NOMO-1 treated with DMSO at 0.1 percent for 48 hours (cell line): Measurements from ENCODE around the gene RAD51B.
"Not testable (repeated sequence)": the region's sequence is repeated elsewhere in the genome, so short reads cannot be mapped to it uniquely, and the experiment has no call there.

Experiments used
- DNase-seq: peaks from one replicate; lab custom pipeline; 2025; ENCODE audit not compliant: unreplicated experiment; lab: John Stamatoyannopoulos, UW

RAD51B gene

DNA sequence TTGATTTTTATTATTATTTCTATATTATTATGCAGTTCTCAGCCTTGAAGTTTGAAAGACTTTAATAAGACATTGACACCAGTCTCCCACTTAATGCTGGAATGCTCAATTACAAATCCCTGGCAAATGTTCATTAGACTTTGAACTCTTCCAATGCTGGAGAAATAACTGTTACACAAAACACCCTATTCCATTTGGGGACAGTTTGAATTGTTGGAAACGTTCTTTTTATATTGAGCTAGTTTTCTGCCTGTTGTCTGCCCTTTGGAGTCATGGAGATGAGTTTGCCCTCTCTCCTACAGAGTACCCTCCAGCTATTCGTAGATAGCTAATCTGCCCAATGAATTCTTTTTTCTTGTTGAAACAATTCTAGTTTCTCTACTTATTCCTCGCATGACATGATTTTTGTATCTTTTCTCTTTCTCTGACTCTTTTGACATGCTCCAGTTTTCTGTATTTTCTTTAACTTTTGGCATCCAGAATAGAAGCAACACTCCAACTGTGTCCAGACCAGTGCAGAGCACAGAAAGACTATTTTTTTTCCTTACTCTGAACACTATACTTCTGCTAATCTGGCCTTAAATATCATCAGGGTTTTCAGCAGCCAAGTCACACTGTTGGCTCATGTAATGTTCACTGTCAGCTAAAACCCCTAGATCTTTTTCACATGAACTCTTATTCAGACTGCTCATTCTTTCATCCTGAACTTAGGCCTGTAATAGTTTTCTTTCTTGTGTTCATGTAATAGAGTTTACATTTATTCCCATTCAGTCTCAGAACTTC is 379.3 kb downstream of the RAD51B start:
- DNase-seq: no peak

DNA sequence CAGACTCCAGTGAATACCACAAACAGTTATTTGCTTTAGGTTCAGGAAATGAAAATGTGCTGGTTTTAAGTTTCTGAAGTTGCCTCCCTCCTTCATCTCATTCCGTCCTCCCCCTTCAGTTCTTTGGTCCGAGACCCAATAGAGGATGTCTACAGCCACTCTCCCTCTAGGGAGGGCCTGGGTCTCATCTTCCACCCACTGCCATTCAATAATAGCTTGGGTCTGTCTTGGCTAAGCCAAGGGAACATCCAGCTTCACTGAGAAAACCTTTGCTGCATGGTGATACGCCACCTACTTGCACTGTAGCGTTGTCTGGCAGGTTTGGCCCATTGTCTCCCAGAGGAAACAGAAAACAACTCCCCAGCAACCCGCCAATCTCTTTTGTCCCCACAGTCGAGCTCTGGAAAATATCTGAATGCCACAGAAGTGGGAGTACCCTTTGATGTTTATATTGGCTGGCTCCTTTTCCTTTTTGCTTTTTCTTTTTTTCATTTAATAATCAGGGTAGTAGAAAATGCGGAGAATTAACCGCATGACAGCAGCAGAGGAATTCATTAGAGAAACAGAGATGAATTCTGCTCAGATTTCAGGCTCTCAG is 380.1 kb downstream of the RAD51B start:
- DNase-seq: no peak

DNA sequence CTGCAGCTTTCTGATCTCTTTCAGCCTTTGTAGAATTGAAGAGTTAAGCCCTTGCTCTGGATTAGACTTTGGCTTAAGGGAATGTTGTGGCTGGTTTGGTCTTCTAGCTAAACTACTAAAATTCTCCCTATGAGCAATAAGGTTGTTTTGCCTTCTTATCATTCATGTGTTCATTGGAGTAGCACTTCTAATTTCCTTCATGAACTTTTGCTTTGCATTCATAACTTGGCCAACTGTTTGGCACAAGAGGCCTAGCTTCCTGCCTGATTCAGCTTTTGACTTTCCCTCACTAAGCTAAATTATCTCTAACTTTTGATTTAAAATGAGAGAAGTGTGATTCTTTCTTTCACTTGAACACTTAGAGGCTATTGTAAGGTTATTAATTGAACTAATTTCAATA is 384.3 kb downstream of the RAD51B start:
- DNase-seq: no peak

DNA sequence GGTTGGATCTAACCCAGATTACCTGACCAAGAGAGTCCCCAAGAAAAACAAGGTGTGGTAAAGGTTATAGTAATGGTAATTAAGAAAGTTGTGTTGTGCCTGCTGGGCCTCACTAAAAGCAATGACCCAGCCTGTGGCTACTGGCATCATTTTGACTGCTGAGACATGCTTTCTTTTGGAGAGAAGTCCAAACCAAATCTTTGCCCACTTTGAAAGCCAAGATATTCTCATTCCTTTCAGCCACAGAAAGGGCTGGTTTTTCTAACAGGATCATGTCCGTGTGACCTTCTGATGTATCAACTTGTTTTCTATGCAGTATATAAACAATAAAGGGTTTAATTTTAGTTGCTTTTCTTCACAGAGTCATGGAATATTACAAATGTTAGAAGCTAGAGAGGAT is 388.6 kb downstream of the RAD51B start:
- DNase-seq: no peak

DNA sequence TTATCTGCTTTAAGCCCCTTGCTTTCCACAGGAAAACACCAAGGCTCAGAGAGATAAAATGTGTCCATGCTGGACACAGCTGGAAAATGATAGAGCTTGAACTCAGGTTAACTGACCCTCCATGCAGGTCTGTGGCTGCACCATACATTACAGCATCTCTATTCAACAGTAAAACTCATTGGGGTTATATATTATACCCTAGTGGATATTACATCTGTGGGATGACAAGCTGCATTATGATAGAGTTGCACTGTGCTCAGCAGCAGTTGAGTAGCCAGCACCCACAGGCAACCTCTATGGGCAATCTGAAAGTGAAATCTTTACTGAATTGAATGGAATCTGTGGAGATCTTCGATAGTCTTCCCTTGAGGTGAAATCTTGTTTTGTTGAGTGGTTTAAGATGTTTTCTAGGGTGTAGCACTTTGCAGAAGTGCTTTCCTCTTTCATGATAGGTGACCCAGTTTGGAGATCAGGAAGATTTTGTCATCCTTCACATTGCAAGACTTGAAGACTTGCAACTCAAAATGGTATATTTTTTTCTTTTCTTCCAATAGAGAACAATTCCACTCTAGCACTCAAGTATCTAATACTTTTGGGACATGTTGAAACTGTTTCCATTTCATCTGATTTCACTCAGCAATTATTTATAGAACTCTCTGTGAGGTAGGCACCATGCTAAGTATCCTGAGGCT is 389.2 kb downstream of the RAD51B start:
- no peak for DNase-seq

DNA sequence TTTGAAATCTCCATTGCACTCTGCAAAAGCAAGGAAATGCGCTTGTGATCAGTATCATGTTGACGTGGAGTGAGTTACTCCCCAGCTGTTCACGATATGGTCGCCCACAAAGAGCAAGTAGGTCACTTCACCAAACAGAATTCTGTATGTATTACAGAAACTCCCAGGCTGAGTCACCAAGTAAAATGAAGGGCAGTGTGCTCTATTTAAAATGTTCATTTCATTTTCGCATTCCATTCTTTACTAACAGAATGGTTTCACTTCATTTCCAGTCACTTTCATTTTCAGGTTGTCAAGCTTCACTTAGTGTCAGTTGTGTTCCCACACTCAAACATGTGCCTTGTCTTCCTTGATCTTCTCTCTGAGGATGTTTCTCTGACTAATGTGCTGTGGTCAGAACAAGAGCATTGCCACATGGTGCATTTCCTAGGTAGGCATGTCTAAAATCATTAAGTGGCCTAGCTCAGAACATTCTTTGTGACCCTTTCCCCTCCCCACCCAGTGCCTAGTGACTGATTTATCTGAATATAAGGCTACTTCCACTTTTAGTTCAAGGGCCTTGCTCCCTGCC is 391.2 kb downstream of the RAD51B start:
- peak; percentile 99 for DNase-seq

GRCh38 chr14:68211421-68211820 is 391.8 kb downstream of the RAD51B start:
- DNase-seq: no peak

DNA sequence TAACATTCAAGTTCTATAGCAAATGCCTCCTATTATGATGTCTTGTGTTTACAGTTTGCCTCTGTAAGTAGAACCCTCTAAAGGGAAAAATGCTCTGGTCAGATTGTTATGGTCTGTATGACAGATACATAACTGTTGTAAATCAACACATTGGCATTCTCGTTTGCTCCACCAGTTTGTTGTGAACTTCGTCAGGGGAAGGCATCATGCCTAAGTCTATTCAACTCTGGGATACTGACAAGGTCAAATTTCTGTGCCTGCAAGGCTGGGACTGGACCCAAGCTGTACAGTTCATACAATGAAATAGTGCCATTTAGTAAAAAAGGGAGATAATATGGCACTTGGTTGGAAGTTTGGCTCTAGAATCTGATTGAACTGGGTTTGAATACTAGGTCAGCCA is 392.3 kb downstream of the RAD51B start:
- no peak for DNase-seq

- no peak for DNase-seq
Observed at GRCh38 chr14:68212361-68212760, 392.8 kb downstream of the RAD51B start.

DNA sequence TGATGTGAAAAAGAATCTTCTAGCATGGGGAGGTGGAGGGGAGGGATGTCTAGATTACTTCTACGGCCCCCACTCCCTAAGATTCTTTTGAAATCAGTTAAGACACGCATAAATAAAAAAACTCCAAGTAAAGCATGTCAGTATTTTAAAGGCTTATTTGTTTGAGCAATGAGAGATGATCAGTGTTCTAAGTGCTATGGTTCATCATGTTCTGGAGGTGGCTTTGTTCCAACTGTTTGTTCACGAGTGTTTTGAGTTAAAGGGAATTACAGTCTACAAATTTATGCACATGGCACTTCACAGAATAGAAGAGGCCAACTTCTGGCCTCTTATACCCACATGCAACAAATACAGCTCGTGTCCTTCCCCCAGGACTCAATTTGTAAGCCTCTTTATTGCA is 394.9 kb downstream of the RAD51B start:
- no peak for DNase-seq

DNA sequence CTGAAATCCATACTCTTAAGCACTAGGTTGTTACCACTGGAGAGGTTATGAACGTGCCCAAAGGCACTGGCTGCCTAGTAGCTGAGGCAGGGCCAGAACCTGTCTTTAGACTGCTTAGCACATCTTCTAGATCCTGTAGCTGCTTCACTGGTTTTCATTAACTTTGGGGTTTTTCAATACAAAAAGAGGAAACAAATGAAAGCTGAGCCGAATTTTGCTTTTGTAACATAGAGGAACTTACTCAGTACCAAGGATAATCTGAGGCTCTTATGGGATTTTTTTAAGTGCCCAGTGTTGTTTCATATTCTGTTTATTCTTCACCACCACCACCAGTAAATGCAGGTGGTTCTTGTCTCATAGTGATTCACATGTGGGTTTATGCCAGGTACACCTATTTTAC is 396.1 kb downstream of the RAD51B start:
- DNase-seq: peak; percentile 67

DNA sequence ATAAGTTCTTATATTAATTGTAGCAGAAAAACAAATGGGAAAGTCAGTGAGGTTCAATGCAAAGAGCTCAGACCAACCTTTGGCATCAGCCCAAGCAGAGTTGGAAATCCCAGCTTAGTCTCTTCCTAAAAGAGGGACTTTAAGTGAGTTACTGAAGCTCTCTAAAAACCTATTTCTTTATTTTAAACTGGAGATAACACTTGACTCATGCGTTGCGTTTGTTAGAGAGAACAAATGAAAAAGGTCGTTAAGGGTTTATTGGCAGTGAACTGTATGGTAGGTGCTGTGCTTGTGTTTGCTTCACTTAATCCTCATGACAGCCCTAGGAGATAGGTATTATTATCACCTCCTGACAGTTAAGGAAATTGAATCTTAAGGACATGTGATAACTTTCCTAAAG is 396.5 kb downstream of the RAD51B start:
- no peak for DNase-seq

DNA sequence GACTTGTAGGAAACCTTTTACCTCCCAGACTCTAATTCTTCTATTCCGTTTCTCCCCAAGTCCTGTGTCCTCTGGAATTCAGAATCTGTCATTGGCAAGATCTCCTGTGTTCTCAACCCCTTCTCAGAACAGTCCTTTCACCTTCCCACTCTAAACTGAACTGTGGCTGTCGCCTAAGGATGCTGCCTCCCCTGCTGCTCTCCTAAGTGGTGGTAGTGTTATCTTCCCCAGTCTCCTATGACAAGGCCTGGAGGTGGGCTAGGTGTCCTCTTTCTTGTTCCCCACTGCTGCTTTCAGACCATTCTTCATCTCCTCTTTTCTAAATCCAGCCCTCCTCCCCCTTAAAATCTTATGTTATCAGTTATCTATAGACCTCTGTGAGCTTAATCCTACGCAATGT is 397.4 kb downstream of the RAD51B start:
- no peak for DNase-seq

DNA sequence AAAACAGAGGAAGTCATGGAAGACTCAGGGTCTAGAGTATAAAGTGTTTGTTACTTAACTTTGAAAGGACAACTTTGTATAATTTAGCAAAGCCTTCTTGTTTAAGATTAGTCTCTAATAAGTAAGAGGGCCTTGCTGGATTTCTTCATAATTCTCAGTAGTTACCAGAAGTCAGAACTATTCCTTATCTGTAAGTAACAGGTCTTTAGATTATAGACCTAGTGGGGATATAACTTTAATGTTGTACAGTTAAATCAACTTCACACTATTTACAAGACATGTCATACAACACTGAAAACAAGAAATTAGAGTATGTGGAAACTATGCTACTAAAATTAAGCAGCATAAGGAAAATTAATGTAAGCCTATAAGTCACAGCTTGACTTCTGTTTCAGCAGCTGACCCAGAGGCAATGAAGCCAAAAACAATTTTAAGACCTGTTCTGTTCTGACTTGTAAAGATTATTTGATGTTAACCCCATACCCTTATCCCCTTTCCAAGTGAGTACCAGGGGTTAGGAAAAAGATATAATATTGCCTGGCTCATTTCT is 398.3 kb downstream of the RAD51B start:
- no peak for DNase-seq

DNA sequence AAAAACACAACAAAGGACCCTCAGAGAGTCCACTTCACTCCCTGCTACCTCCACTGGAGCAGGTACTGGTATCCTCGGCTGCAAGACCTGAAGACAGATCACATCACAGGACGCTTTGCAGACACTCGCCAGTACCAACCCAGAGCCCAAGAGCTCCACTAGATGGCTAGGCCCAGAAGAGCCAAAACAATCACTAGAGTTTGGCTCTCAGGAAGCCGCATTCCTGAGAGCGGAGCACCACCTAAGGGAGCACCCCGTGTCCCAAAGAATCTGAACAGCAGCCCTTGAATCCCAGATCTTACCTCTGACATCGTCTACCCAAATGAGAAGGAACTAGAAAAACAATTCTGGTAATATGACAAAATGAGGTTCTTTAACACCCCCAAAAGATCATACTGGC is 399.8 kb downstream of the RAD51B start:
- no peak for DNase-seq

GRCh38 chr14:68221046-68221445 is 401.5 kb downstream of the RAD51B start:
- DNase-seq: not testable (repeated sequence)

DNA sequence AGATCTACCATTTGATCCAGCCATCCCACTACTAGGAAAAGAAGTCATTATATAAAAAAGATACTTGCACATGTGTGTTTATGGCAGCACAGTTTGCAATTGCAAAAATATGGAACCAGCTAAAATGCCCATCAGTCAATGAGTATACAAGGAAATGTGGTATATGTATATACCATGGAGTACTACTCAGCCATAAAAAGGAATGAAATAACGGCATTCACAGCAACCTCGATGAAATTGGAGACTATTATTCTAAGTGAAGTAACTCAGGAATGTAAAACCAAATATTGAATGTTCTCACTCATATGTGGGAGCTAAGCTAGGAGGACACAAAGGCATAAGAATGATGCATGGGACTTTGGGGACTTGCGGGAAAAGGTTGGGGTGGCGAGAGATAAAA is 402.6 kb downstream of the RAD51B start:
- no peak for DNase-seq

GRCh38 chr14:68222726-68223125 is 403.1 kb downstream of the RAD51B start:
- no peak for DNase-seq

DNA sequence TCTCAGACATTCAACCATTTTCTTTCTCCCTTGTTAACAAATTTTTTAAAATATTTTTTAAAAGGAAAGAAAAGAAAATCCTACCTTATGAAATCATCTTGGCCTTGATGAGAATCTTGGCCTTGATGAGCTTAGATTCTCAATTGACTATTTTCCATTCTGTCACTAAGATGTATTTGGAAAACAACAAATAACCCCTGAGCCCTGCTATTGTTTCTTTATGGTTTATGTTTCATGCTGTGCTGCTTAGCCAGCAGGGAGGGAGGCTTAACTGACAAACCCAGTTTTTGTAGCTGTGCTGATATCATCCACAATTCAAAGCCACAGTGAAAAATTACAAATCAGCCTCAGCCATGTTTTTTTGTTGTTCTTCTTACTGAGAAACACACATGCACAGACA is 404.1 kb downstream of the RAD51B start:
- DNase-seq: no peak

DNA sequence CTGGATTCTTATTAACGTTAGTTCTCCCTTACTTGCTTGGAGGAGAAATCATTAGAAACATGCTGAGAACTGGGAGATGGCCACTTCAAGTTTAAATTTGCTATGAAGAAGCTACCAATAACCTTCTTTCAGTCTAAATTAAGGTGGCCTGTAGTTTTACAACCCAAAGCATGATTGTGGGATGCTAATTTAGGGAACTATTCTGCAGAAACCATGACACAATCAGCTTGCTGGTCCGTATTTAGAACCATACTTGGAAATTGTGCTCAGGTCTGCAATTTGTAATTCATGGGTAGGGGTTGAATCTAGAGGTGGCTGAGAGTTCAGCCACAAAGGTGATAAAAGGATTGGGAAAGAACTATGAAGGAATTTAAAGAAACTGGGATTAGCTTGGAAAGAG is 405.7 kb downstream of the RAD51B start:
- no peak for DNase-seq

GRCh38 chr14:68226523-68226922 is 406.9 kb downstream of the RAD51B start:
- no peak for DNase-seq

DNA sequence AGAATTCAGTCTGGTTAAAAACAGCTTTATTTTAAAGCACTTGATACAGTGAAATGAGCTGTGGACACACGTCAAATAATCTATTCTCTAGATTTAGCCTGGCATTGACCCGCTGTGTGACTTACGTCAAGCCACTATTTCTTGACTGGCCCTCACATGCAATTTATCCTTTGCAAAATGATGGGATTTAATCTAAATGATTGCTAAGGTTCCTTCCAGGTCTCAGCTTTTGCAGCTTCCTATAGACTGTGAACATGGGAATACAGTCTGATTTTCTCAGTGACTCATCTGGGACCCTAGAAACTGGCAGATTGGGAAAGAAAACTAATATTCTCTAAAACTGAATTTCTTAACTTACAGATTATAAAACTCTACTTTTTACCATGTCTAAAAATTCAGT is 409.1 kb downstream of the RAD51B start:
- DNase-seq: no peak
